Activated naive CD4-positive, alpha-beta T cell treated with anti-CD3 and anti-CD28 coated beads, Interleukin-2, amount 10 ng/mL, durations not matched to agents 7 days and 5 days (primary cell): ENCODE results near the gene JAKMIP3.
"Not testable (repeated sequence)": the region's sequence is repeated elsewhere in the genome, so short reads cannot be mapped to it uniquely, and the experiment has no call there.

Source experiments
- CTCF ChIA-PET: fragments of 350-600 bp; sonication (Branson Sonifier 250); formaldehyde crosslinking; loops from one replicate; lab custom pipeline; 2021; ENCODE audit warnings: antibody characterized with exemption; lab: Charles Lee
- DNase-seq: peaks from one replicate; pipeline ENCODE4 v3.0.0-alpha.2; 2020
- H3K27ac Mint-ChIP-seq: one replicate; pipeline ENCODE4 v1.8.0; 2021; ENCODE audit warnings: mild to moderate bottlenecking, moderate library complexity, mixed read lengths
- H3K27me3 Mint-ChIP-seq: one replicate; pipeline ENCODE4 v1.8.0; 2021; ENCODE audit warnings: mild to moderate bottlenecking, mixed read lengths
- H3K36me3 Mint-ChIP-seq: one replicate; pipeline ENCODE4 v1.8.0; 2021; ENCODE audit warnings: mixed read lengths
- H3K4me1 Mint-ChIP-seq: one replicate; pipeline ENCODE4 v1.8.0; 2021; ENCODE audit warnings: mixed read lengths
- H3K4me3 Mint-ChIP-seq: one replicate; pipeline ENCODE4 v1.8.0; 2021; ENCODE audit warnings: mild to moderate bottlenecking, moderate library complexity, mixed read lengths
- H3K9me3 Mint-ChIP-seq: one replicate; pipeline ENCODE4 v1.8.0; 2021; ENCODE audit warnings: mixed read lengths

The JAKMIP3 gene

GRCh38 chr10:132084384-132084783, 18.6 kb downstream of the JAKMIP3 start:
- H3K9me3 Mint-ChIP-seq, H3K4me3 Mint-ChIP-seq, H3K27me3 Mint-ChIP-seq, DNase-seq, CTCF ChIA-PET, H3K4me1 Mint-ChIP-seq, H3K36me3 Mint-ChIP-seq, H3K27ac Mint-ChIP-seq: not testable (repeated sequence)

GRCh38 chr10:132093236-132093635, 27.5 kb downstream of the JAKMIP3 start:
- H3K27ac Mint-ChIP-seq, H3K9me3 Mint-ChIP-seq, CTCF ChIA-PET, DNase-seq, H3K4me3 Mint-ChIP-seq, H3K36me3 Mint-ChIP-seq: not testable (repeated sequence)
- H3K27me3 Mint-ChIP-seq: peaks cover 33% of the 10 kb centered on the region
- H3K4me1 Mint-ChIP-seq: peaks cover 13% of the 10 kb centered on the region

GRCh38 chr10:132094581-132095234, 29.0 kb downstream of the JAKMIP3 start:
- Mint-ChIP-seq H3K27ac (no peak overlapping the region), H3K36me3 (peaks cover 1% of the 10 kb centered on the region), H3K27me3 (peaks cover 33% of the 10 kb centered on the region), H3K4me3 (no peak overlapping the region), H3K9me3 (no peaks in the 10 kb centered on the region), H3K4me1 (peaks cover 13% of the 10 kb centered on the region)
- CTCF ChIA-PET: no interaction called here
- DNase-seq: no peak

- no peak for DNase-seq
- Mint-ChIP-seq H3K27me3 (peaks cover 32% of the 10 kb centered on the region), H3K27ac (no peak overlapping the region), H3K9me3 (no peaks in the 10 kb centered on the region), H3K4me3 (no peak overlapping the region), H3K4me1 (peaks cover 13% of the 10 kb centered on the region), H3K36me3 (peaks cover 1% of the 10 kb centered on the region)
- CTCF ChIA-PET: no interaction called here
These were observed 29.8 kb downstream of the JAKMIP3 start for GRCh38 chr10:132095403-132096113.

GRCh38 chr10:132096223-132096622, 30.5 kb downstream of the JAKMIP3 start:
- CTCF ChIA-PET: no interaction called here
- peak; percentile 34 for DNase-seq
- peaks cover 30% of the 10 kb centered on the region for H3K27me3 Mint-ChIP-seq
- peaks cover 1% of the 10 kb centered on the region for H3K36me3 Mint-ChIP-seq
- no peak overlapping the region for H3K27ac Mint-ChIP-seq
- H3K9me3 Mint-ChIP-seq: no peaks in the 10 kb centered on the region
- no peak overlapping the region for H3K4me3 Mint-ChIP-seq
- H3K4me1 Mint-ChIP-seq: peaks cover 13% of the 10 kb centered on the region

DNA sequence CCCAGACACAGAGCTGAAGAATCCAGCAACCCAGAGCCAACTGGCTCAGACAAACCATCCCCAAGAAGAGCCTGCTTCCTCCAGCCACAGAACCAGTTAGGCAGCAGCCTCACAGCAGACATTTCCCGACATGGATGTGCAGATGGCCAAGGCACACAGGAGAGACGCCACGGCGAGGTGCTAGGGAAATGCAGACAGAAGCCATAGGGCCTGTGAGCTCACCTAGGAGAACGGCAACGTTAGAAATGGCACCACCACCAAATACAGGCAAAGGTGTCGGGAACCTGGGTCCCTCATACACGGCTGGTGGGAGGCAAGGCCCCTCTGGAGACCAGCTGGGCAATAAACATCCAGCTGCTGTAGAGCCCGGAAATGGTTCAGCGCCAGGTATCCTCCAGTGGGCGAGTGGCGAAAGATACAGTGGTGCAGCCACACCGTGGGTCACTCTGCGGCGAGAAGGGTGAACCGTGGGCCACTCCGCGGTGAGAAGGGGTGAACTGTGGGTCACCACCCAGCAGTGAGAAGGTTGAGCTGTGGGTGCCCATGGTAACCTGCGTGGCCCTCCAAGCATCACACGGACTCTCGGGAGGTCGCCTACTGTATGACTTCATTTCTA, 31.2 kb downstream of the JAKMIP3 start:
- Mint-ChIP-seq H3K27ac (no peak overlapping the region), H3K36me3 (peaks cover 1% of the 10 kb centered on the region), H3K4me1 (peaks cover 13% of the 10 kb centered on the region), H3K9me3 (no peaks in the 10 kb centered on the region), H3K4me3 (no peak overlapping the region), H3K27me3 (peaks cover 34% of the 10 kb centered on the region)
- CTCF ChIA-PET: no interaction called here
- DNase-seq: no peak

DNA sequence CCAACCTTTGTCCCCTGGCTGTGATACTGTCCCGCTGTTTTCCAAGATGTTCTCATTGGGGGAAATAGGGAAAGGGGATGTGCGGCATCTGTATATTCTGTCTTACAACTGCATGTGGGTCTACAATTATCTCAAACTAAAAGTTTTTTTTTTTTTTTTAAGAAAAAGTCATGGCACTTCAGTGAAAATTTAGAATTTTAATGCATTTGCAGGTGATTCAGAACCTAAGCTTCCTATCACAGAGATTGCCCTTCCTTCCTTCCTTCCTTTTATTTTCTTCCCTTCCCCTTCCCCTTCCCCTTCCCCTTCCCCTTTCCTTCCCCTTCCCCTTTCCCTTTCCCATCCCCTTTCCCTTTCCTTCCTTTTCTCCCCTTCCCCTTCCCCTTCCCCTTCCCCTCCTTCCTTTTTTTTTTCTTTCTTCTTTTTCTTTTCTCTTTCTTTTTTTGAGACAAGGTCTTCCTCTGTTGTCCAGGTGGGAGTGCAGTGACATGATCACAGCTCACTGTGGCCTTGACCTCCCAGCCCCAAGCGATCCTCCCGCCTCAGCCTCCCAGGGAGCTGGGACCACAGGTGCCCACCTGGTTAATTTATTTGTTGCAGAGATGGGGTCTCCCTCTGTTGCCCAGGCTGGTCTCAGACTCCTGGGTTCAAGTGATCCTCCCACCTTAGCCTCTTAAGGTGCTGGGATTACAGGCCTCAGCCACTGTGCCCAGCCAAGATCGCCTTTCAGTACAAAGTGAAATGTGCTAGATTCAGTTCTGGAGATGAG, 32.0 kb downstream of the JAKMIP3 start:
- Mint-ChIP-seq H3K9me3 (no peaks in the 10 kb centered on the region), H3K4me3 (no peak overlapping the region), H3K27me3 (peaks cover 33% of the 10 kb centered on the region), H3K27ac (no peak overlapping the region), H3K4me1 (peaks cover 13% of the 10 kb centered on the region), H3K36me3 (peaks cover 1% of the 10 kb centered on the region)
- no peak for DNase-seq
- CTCF ChIA-PET: no interaction called here

DNA sequence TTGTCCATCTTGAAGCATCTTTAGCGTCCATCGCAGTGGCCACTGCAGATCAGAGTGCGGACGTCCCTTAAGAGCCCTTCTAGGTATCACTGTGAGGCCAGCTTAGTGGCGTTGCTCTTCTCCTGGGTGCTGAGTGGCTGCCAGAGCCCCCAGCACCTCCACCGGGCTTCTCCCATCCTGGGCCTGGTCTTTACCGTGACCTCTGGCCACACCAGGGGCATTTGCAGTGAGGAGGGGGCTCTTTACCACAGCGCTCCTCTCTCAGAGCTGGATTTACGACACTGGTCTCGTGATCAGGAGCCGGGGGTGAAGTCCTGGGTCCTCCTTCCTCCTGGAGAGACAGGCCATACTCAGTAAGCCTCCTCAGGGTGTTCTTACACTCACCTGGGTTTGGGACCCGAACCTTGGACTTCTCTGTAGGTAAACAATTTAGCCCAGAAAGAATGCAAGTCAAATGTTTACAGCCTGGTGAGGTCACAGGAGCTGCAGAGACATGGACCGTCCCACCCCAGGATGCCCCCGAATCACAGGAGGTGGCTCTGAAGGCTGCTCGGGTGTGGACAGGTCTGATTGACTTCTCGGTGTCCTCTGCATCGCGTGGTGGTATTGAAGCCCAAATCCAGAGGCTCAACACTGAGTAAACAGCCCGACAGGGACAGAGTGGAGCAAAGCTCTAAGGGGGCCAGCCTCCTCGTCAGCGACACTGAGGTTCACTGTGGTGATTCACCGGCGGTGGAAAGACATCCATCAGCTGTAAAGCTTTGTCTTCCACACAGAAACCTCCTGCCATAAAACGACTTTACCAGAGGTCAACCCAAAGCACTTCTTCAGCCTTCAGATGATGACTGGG, 33.0 kb downstream of the JAKMIP3 start:
- no peak overlapping the region for H3K4me3 Mint-ChIP-seq
- H3K27ac Mint-ChIP-seq: no peak overlapping the region
- H3K27me3 Mint-ChIP-seq: peaks cover 23% of the 10 kb centered on the region
- no peaks in the 10 kb centered on the region for H3K9me3 Mint-ChIP-seq
- DNase-seq: peak; percentile 16
- CTCF ChIA-PET: no interaction called here
- peaks cover 13% of the 10 kb centered on the region for H3K4me1 Mint-ChIP-seq
- peaks cover 1% of the 10 kb centered on the region for H3K36me3 Mint-ChIP-seq

GRCh38 chr10:132099389-132100090, 33.8 kb downstream of the JAKMIP3 start:
- DNase-seq: peak; percentile 18
- Mint-ChIP-seq H3K9me3 (no peaks in the 10 kb centered on the region), H3K36me3 (peaks cover 1% of the 10 kb centered on the region), H3K4me3 (no peak overlapping the region), H3K27me3 (peaks cover 18% of the 10 kb centered on the region), H3K4me1 (peaks cover 13% of the 10 kb centered on the region), H3K27ac (no peak overlapping the region)
- CTCF ChIA-PET: no interaction called here

DNA sequence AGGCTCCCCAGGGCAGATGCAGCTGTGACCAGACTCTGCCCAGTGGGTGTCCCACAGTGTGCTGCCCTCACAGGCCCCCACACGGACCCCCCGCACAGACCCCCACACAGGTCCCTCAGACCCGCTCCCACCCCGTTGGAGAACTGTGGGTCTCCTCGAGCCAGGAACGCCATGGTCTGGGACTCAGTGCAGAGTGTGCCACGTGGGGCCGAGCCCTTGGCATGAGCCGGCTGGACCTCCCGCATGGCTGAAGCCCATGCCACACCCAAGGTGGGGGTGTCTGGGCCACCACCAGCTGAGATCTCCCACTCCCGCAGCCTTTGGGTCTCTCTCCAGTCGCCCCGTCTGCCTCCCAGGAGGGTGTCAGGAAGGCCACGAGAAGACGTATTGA, 34.3 kb downstream of the JAKMIP3 start:
- peak; percentile 8 for DNase-seq
- Mint-ChIP-seq H3K4me1 (peaks cover 13% of the 10 kb centered on the region), H3K27ac (no peak overlapping the region), H3K9me3 (no peaks in the 10 kb centered on the region), H3K4me3 (no peak overlapping the region), H3K27me3 (peaks cover 14% of the 10 kb centered on the region), H3K36me3 (peaks cover 1% of the 10 kb centered on the region)
- CTCF ChIA-PET: no interaction called here

- CTCF ChIA-PET: interaction anchor here (1.5 kb wide), 1 partner anchor 9 kb away, joined by 3 read pairs; no protein-coding TSS in a partner anchor
- no peaks in the 10 kb centered on the region for H3K9me3 Mint-ChIP-seq
- H3K4me3 Mint-ChIP-seq: no peak overlapping the region
- peaks cover 1% of the 10 kb centered on the region for H3K36me3 Mint-ChIP-seq
- no peak overlapping the region for H3K27ac Mint-ChIP-seq
- H3K4me1 Mint-ChIP-seq: peaks cover 10% of the 10 kb centered on the region
- peaks cover 10% of the 10 kb centered on the region for H3K27me3 Mint-ChIP-seq
- peak; percentile 10 for DNase-seq
These were observed 35.0 kb downstream of the JAKMIP3 start for GRCh38 chr10:132100556-132101349.

GRCh38 chr10:132101529-132101928, 35.8 kb downstream of the JAKMIP3 start:
- Mint-ChIP-seq H3K27me3 (peaks cover 10% of the 10 kb centered on the region), H3K9me3 (no peaks in the 10 kb centered on the region), H3K4me3 (no peak overlapping the region), H3K4me1 (peaks cover 3% of the 10 kb centered on the region), H3K36me3 (no peaks in the 10 kb centered on the region), H3K27ac (no peak overlapping the region)
- DNase-seq: peak; percentile 16
- CTCF ChIA-PET: interaction anchor here (1.5 kb wide), 1 partner anchor 9 kb away, joined by 3 read pairs; no protein-coding TSS in a partner anchor
